ENCODE measurements around the gene GYPC. TPM values are rescaled to one million over a fixed set of nuclear protein-coding genes. Genes with fewer than 3 reads are reported as not detected.

The GYPC gene
- total RNA-seq, 2 experiments from 2014 or later: 148 to 157 TPM

DNA sequence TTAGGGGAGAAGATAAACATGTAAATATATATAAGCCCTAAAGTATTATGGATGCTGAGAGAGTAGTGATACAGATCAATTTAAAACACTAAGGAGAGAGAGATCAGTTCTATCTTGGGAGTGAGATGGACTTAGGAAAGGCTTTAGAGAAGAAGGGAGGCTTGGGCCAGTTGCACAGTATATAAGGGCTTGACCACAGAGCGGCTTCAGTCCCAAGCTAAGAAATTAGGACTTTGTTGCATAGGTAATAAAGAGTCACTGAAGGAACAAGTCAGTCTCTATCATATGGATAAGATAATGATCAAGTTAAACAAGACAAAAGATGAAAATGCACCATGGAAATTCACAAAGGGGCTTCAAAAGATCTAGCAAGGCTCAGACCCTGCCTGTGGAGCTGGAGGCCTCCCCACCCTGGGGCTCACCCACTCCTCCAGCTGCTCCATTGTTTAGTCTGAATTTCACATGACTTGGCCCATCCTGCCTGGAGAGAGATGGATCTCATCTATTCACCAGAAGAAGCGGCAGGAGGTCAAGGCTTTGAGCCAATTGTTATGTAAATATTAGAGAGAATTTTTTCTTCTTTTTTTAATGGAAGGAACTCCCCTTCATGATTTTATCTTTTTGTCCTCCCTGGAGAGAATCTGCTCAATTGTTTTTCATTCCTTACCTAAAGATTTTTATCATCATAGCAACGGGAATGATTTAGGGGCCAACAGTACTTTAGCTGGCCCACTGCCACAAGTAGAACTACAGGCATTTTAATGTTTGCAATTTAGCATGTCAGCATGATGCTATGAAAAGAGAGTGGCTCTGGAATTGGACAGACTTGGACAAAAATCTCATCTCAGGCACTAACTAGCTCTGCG lies 44.0 kb downstream of the GYPC start:
- Histone ChIP-seq H3K27ac (ENCODE audit: low read depth in 1 of 2, low read length in 2 of 2) (no peak overlapping the region), H3K27me3 (ENCODE audit: control insufficient read depth in 1 of 2, insufficient read depth in 2 of 2, low read length in 2 of 2) (no peaks in the 10 kb centered on the region), H3K36me3 (ENCODE audit: insufficient read depth, low read length) (peaks cover 33% of the 10 kb centered on the region), H3K9me3 (ENCODE audit: control insufficient read depth in 1 of 2, insufficient read depth in 1 of 2, low read length in 2 of 2) (no peaks in the 10 kb centered on the region), H3K4me1 (ENCODE audit: insufficient read depth, low read length) (no peaks in the 10 kb centered on the region), H3K4me3 (ENCODE audit: low read length) (no peak overlapping the region)
- CTCF ChIA-PET: no interaction called here
- H3K4me3 Mint-ChIP-seq: no peak overlapping the region
- ATAC-seq (ENCODE audit: poor library complexity) (no peak), DNase-seq (no peak)
- H3K36me3 Mint-ChIP-seq (ENCODE audit: low read depth): peaks cover 61% of the 10 kb centered on the region
- intact Hi-C loops (cut with DNase I, micrococcal nuclease): no loop called here
- POLR2A ChIA-PET: interaction anchor here (1.1 kb wide), 1 partner anchor 12 kb away, joined by 3 read pairs; no protein-coding TSS in a partner anchor
- no peak for TF ChIP-seq CTCF (IDR thresholded peaks at IDR 0.05)
- no peaks in the 10 kb centered on the region for H3K27me3 Mint-ChIP-seq
- no peaks in the 10 kb centered on the region for H3K9me3 Mint-ChIP-seq
- H3K4me1 Mint-ChIP-seq (ENCODE audit: low read depth): peaks cover 10% of the 10 kb centered on the region
- H3K27ac Mint-ChIP-seq: peak overlapping the region; percentile 2

- Histone ChIP-seq H3K36me3 (ENCODE audit: insufficient read depth, low read length) (peaks cover 26% of the 10 kb centered on the region), H3K4me1 (ENCODE audit: insufficient read depth, low read length) (no peaks in the 10 kb centered on the region), H3K9me3 (ENCODE audit: control insufficient read depth in 1 of 2, insufficient read depth in 1 of 2, low read length in 2 of 2) (no peaks in the 10 kb centered on the region), H3K27me3 (ENCODE audit: control insufficient read depth in 1 of 2, insufficient read depth in 2 of 2, low read length in 2 of 2) (no peaks in the 10 kb centered on the region), H3K4me3 (ENCODE audit: low read length) (no peak overlapping the region), H3K27ac (ENCODE audit: low read depth in 1 of 2, low read length in 2 of 2) (no peak overlapping the region)
- Mint-ChIP-seq H3K27me3 (no peaks in the 10 kb centered on the region), H3K4me1 (ENCODE audit: low read depth) (peaks cover 9% of the 10 kb centered on the region), H3K4me3 (no peak overlapping the region), H3K36me3 (ENCODE audit: low read depth) (peaks cover 53% of the 10 kb centered on the region), H3K27ac (peak overlapping the region; percentile 2), H3K9me3 (no peaks in the 10 kb centered on the region)
- ATAC-seq (ENCODE audit: poor library complexity) (no peak), DNase-seq (no peak)
- CTCF ChIA-PET: no interaction called here
- POLR2A ChIA-PET: interaction anchor here (0.8 kb wide), 1 partner anchor 38 kb away, joined by 3 read pairs; no protein-coding TSS in a partner anchor
- intact Hi-C loops (cut with DNase I, micrococcal nuclease): no loop called here
- no peak for TF ChIP-seq CTCF (IDR thresholded peaks at IDR 0.05)
Observed at GRCh38 chr2:126700677-126701076, 44.7 kb downstream of the GYPC start.

- ChIA-PET CTCF (no interaction called here), POLR2A (no interaction called here)
- Histone ChIP-seq H3K9me3 (ENCODE audit: control insufficient read depth in 1 of 2, insufficient read depth in 1 of 2, low read length in 2 of 2) (no peaks in the 10 kb centered on the region), H3K27ac (ENCODE audit: low read depth in 1 of 2, low read length in 2 of 2) (no peak overlapping the region), H3K4me3 (ENCODE audit: low read length) (no peak overlapping the region), H3K27me3 (ENCODE audit: control insufficient read depth in 1 of 2, insufficient read depth in 2 of 2, low read length in 2 of 2) (no peaks in the 10 kb centered on the region), H3K4me1 (ENCODE audit: insufficient read depth, low read length) (no peaks in the 10 kb centered on the region), H3K36me3 (ENCODE audit: insufficient read depth, low read length) (peaks cover under 1% of the 10 kb centered on the region)
- H3K9me3 Mint-ChIP-seq: no peaks in the 10 kb centered on the region
- no peak for ATAC-seq (ENCODE audit: poor library complexity)
- H3K27me3 Mint-ChIP-seq: no peaks in the 10 kb centered on the region
- intact Hi-C loops (cut with DNase I, micrococcal nuclease): no loop called here
- no peak overlapping the region for H3K4me3 Mint-ChIP-seq
- TF ChIP-seq CTCF (IDR thresholded peaks at IDR 0.05): no peak
- peaks cover 27% of the 10 kb centered on the region for H3K36me3 Mint-ChIP-seq (ENCODE audit: low read depth)
- no peak overlapping the region for H3K27ac Mint-ChIP-seq
- no peak for DNase-seq
- peaks cover 6% of the 10 kb centered on the region for H3K4me1 Mint-ChIP-seq (ENCODE audit: low read depth)
Observed at GRCh38 chr2:126703311-126703710, 47.4 kb downstream of the GYPC start.

Data from CD4-positive, alpha-beta T cell (primary cell).